IMR-90 (cell line): Measurements from ENCODE around the gene PLCL2. TPM values are rescaled to one million over a fixed set of nuclear protein-coding genes. Genes with fewer than 3 reads are reported as not detected.

Experiments
- ATAC-seq: fragments of 200-7000 bp; cut with Tn5 transposase; 2 replicates; pipeline ENCODE4 v1.9.1; 2020; ENCODE audit warnings: low read depth, mild to moderate bottlenecking, moderate library complexity
- BruUV-seq: library from RNA; stranded (reverse); fragments of 400-500 nt; replicated peaks from 2 replicates; lab custom pipeline; 2021; lab: Mats Ljungman, UMichigan
- CTCF ChIA-PET: fragments of 300-600 bp; formaldehyde crosslinking; extraction: SDS; loops from one replicate; lab custom pipeline; 2021; ENCODE audit warnings: antibody characterized with exemption; lab: Yijun Ruan, JAX
- POLR2A ChIA-PET: fragments of 300-600 bp; sonication (Branson Sonifier 250); formaldehyde crosslinking; loops from one replicate; lab custom pipeline; 2022; ENCODE audit warnings: antibody characterized with exemption; ENCODE audit not compliant: unreplicated experiment; lab: Charles Lee
- DNase-seq: peaks from one replicate; pipeline ENCODE4 v3.0.0; 2013
- H2AFZ ChIP-seq: replicated peaks from 2 replicates; pipeline ENCODE3; 2013; ENCODE audit warnings: low read length, mild to moderate bottlenecking; ENCODE audit not compliant: poor library complexity
- H2AK5ac ChIP-seq: 2 replicates; pipeline ENCODE4 v1.6.1; 2013; ENCODE audit warnings: low read depth, low read length, inconsistent platforms
- H2AK9ac ChIP-seq: replicated peaks from 2 replicates; pipeline ENCODE3; 2013; ENCODE audit warnings: mild to moderate bottlenecking, low read depth, low read length, moderate library complexity; ENCODE audit not compliant: poor library complexity
- H2BK120ac ChIP-seq: 2 replicates; pipeline ENCODE4 v1.6.1; 2013; ENCODE audit warnings: low read depth, low read length, inconsistent platforms
- H2BK15ac ChIP-seq: 3 replicates; pipeline ENCODE4 v1.6.1; 2013; ENCODE audit warnings: low read depth, low read length, inconsistent platforms
- H2BK20ac ChIP-seq: 2 replicates; pipeline ENCODE4 v1.6.1; 2013; ENCODE audit warnings: low read depth, mild to moderate bottlenecking, inconsistent platforms, low read length, moderate library complexity
- H2BK5ac ChIP-seq: 2 replicates; pipeline ENCODE4 v1.6.1; 2013; ENCODE audit warnings: mild to moderate bottlenecking, low read depth, low read length, inconsistent platforms; ENCODE audit not compliant: poor library complexity, severe bottlenecking
- H3K14ac ChIP-seq: replicated peaks from 2 replicates; pipeline ENCODE4 v1.6.1; 2013; ENCODE audit warnings: low read depth, low read length, inconsistent platforms
- H3K18ac ChIP-seq: 2 replicates; pipeline ENCODE4 v1.6.1; 2013; ENCODE audit warnings: low read depth, low read length, control low read depth
- H3K23ac ChIP-seq: 2 replicates; pipeline ENCODE4 v1.6.1; 2013; ENCODE audit warnings: low read depth, low read length, inconsistent platforms
- H3K27ac ChIP-seq: 2 replicates; pipeline ENCODE4 v1.5.1; 2013; ENCODE audit warnings: mild to moderate bottlenecking, control low read depth, low read length; ENCODE audit not compliant: insufficient read depth
- H3K27me3 ChIP-seq: 2 replicates; pipeline ENCODE4 v1.6.1; 2013; ENCODE audit warnings: low read length; ENCODE audit not compliant: control insufficient read depth, insufficient read depth
- H3K36me3 ChIP-seq: 2 replicates; pipeline ENCODE4 v1.6.1; 2013; ENCODE audit warnings: low read length, mixed read lengths; ENCODE audit not compliant: control insufficient read depth, insufficient read depth
- H3K4ac ChIP-seq: 2 replicates; pipeline ENCODE4 v1.6.1; 2013; ENCODE audit warnings: low read depth, low read length, inconsistent platforms
- H3K4me1 ChIP-seq: 2 replicates; pipeline ENCODE4 v1.6.1; 2013; ENCODE audit warnings: low read length, mixed read lengths; ENCODE audit not compliant: control insufficient read depth, insufficient read depth
- H3K4me2 ChIP-seq: 2 replicates; pipeline ENCODE4 v1.6.1; 2013; ENCODE audit warnings: low read depth, mild to moderate bottlenecking, control low read depth, low read length, moderate library complexity
- H3K4me3 ChIP-seq: 2 replicates; pipeline ENCODE4 v1.5.1; 2013; ENCODE audit warnings: low read depth, mild to moderate bottlenecking, control low read depth, low read length, moderate library complexity; ENCODE audit not compliant: insufficient read depth
- H3K56ac ChIP-seq: 2 replicates; pipeline ENCODE4 v1.6.1; 2013; ENCODE audit warnings: low read length, inconsistent platforms; ENCODE audit not compliant: insufficient read depth; ENCODE audit errors: extremely low read depth
- H3K79me1 ChIP-seq, 2 experiments: 2 replicates each; pipeline ENCODE4 v1.6.1; 2013; ENCODE audit warnings: low read length in 2 of 2, inconsistent platforms in 1 of 2, low read depth in 1 of 2
- H3K9ac ChIP-seq: 2 replicates; pipeline ENCODE4 v1.6.1; 2013; ENCODE audit warnings: low read depth, low read length, control low read depth
- H3K9me1 ChIP-seq: 2 replicates; pipeline ENCODE4 v1.6.1; 2013; ENCODE audit warnings: low read length, inconsistent platforms; ENCODE audit not compliant: insufficient read depth
- H3K9me3 ChIP-seq: 2 replicates; pipeline ENCODE4 v1.6.1; 2013; ENCODE audit warnings: low read length; ENCODE audit not compliant: control insufficient read depth, insufficient read depth
- H4K20me1 ChIP-seq: 2 replicates; pipeline ENCODE4 v1.6.1; 2013; ENCODE audit warnings: low read length, inconsistent platforms; ENCODE audit not compliant: insufficient read depth
- H4K5ac ChIP-seq: 2 replicates; pipeline ENCODE4 v1.6.1; 2013; ENCODE audit warnings: mild to moderate bottlenecking, low read depth, low read length, control low read depth
- H4K8ac ChIP-seq, 2 experiments: 2 replicates each; pipeline ENCODE4 v1.6.1; 2013; ENCODE audit warnings: low read depth in 2 of 2, low read length in 2 of 2, control low read depth in 1 of 2, inconsistent platforms in 1 of 2
- H4K91ac ChIP-seq: 2 replicates; pipeline ENCODE4 v1.6.1; 2013; ENCODE audit warnings: low read depth, low read length, inconsistent platforms; ENCODE audit not compliant: insufficient read depth
- BHLHE40 ChIP-seq: fragments of 150-350 bp; IDR thresholded peaks from 2 replicates; pipeline ENCODE4 v1.6.1; 2016; ENCODE audit warnings: mild to moderate bottlenecking, low read depth, low read length
- CEBPB ChIP-seq: IDR thresholded peaks from 2 replicates; pipeline ENCODE4 v1.6.1; 2012; ENCODE audit warnings: low read depth, low read length, improper control_type of control experiment
- MAFK ChIP-seq: IDR thresholded peaks from 2 replicates; pipeline ENCODE4 v1.6.1; 2012; ENCODE audit warnings: low read depth, low read length, improper control_type of control experiment
- NFE2L2 ChIP-seq: fragments of 150-350 bp; IDR thresholded peaks from 2 replicates; pipeline ENCODE4 v1.6.1; 2016; ENCODE audit warnings: low read depth, mild to moderate bottlenecking, low read length
- RAD21 ChIP-seq: IDR thresholded peaks from 2 replicates; pipeline ENCODE4 v1.6.1; 2012; ENCODE audit warnings: low read length, improper control_type of control experiment
- RCOR1 ChIP-seq: IDR thresholded peaks from 2 replicates; pipeline ENCODE4 v1.6.1; 2012; ENCODE audit warnings: mild to moderate bottlenecking, low read length, improper control_type of control experiment; ENCODE audit not compliant: insufficient replicate concordance
- RFX5 ChIP-seq: IDR thresholded peaks from 2 replicates; pipeline ENCODE4 v1.8.0; 2012; ENCODE audit warnings: low read depth, mild to moderate bottlenecking, low read length, moderate library complexity
- SMC3 ChIP-seq: fragments of 150-350 bp; IDR thresholded peaks from 2 replicates; pipeline ENCODE4 v1.6.1; 2016; ENCODE audit warnings: low read depth, mild to moderate bottlenecking, antibody characterized with exemption, low read length, moderate library complexity
- WGBS, 2 experiments: methylation state at CpG; one replicate each; pipeline versions ENCODE4 v1.1.5 to v1.1.7; 2013; ENCODE audit warnings: missing lambda C conversion rate in 2 of 2; ENCODE audit not compliant: insufficient read length in 1 of 2; ENCODE audit errors: extremely low coverage in 2 of 2; 5-methylcytosine and 5-hydroxymethylcytosine counted together
- dilution Hi-C: fragments of 300-500 bp; cut with HindIII; formaldehyde crosslinking; loops from one replicate; pipeline ENCODE4 v1.14.3; 2018; ENCODE audit warnings: low sequenced_read_pairs; ENCODE audit not compliant: unreplicated experiment
- in situ Hi-C: fragments of 300-500 bp; cut with MboI; formaldehyde crosslinking; loops from 3 replicates; pipeline ENCODE4 v1.14.3; 2019; ENCODE audit warnings: low sequenced_read_pairs, inconsistent platforms, mixed read lengths
- intact Hi-C: fragments of 100-400 bp; cut with micrococcal nuclease; formaldehyde crosslinking; loops from 2 replicates; pipeline ENCODE4 v1.10.0; 2022
- polyA plus RNA-seq, 3 experiments: library from polyadenylated mRNA; depleted of rRNA; stranded (reverse); fragments of >200 nt; gene quantifications; 2 replicates each; pipeline ENCODE4 v1.2.3, GENCODE V29; 2012; ENCODE audit warnings: low replicate concordance in 1 of 3
- total RNA-seq: library from RNA; depleted of rRNA; stranded (reverse); fragments of >200 nt; gene quantifications from 2 replicates; pipeline ENCODE4 v1.2.3, GENCODE V29; 2012
- TF ChIP-seq, protein P1 (sequence below): fragments of 150-350 bp; IDR thresholded peaks from 2 replicates; pipeline ENCODE4 v1.6.1; 2016; ENCODE audit warnings: low read depth, mild to moderate bottlenecking, low read length, moderate library complexity, borderline replicate concordance

The PLCL2 gene
- total and polyA plus RNA-seq, 2 of the 4 experiments (the other 2 are of a cell fraction): 0.92 to 3.8 TPM

DNA sequence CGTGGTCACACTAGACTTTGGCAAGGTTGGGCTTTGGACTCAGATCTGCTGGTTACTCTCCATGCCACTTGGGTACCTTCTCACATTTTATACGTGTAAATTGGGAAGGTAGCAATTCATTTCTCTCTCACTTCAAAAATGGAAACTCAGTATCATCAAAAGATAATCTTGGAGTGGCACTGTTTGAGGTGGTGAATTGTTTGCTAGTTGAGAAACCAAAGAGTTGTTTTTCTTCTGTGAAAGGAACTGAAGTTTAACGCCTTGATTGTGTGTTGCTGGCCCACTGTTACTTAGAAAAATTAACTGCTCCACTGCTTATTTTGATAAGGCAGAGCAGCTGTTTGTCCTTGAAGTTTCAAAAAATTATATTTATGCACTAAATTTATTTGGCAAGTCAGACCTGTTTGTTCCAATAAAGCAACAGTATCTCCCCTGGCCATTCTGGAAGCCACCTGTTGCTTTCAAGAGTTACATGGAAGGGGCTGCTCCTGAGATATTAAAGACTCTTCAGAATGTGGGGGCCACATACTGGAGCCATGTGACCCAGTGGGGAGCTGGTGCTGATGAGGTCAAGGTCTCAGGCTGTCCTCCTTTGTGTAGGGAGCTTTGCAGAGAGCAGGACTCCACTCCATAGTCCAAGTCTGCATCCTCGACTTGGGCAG, 16.2 kb downstream of the PLCL2 start (continued):
- TF ChIP-seq RFX5: no peak

DNA sequence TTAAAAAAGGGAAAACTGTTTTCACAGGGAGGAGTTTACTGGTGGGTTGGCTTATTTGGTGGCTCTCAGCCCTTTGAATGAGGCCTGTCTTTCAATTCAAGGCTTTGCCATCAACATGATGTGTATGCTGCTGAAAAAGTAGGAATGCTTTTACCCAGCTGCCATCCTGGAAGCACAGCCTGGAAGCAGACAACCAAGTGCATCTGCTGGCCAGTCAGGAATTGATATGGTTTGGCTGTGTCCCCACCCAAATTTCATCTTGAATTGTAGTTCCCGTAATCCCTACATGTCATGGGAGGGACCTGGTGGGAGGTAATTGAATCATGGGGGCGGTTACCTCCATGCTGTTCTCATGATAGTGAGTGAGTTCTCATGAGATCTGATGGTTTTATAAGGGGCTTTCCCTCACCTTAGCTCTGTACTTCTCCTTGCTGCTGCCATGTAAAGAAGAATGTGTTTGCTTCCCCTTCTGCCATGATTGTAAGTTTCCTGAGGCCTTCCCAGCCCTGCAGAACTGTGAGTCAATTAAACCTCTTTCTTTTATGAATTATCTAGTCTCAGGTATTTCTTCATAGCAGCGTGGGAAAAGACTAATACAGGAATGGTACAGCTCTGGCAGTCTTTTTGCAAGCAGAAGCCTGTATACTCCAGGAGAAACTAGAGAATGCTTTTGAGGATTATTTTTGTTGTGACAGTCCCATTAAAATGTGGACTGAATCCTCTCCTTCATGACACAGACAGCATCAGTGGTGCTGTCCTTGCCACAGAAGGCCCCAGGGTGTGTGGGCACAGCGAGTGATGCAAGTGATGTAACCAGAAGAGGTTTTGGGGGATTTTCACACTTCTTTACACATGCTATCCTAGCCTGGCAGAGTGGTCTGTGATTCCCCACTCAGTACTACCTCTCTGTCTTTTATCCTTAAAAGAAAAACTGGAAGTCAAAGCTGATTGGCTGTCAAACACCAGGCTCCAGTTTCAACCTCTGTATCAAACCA, 20.0 kb downstream of the PLCL2 start:
- no TSS peak for BruUV-seq
- TF ChIP-seq, protein P1, sequence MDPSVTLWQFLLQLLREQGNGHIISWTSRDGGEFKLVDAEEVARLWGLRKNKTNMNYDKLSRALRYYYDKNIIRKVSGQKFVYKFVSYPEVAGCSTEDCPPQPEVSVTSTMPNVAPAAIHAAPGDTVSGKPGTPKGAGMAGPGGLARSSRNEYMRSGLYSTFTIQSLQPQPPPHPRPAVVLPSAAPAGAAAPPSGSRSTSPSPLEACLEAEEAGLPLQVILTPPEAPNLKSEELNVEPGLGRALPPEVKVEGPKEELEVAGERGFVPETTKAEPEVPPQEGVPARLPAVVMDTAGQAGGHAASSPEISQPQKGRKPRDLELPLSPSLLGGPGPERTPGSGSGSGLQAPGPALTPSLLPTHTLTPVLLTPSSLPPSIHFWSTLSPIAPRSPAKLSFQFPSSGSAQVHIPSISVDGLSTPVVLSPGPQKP: no peak
- TF ChIP-seq NFE2L2 (no peak), RAD21 (no peak), MAFK (no peak), BHLHE40 (no peak), SMC3 (no peak), CEBPB (no peak), RCOR1 (no peak), RFX5 (no peak)

More for the DNA sequence above, 20.0 kb downstream of the PLCL2 start:
- Histone ChIP-seq H3K4me2 (no peak overlapping the region), H2AK5ac (no peak overlapping the region), H3K79me1 (peaks cover 0 to 3% of the 10 kb centered on the region in 2 experiments; a peak in 1 of 4 replicates), H2BK20ac (no peak overlapping the region), H3K4ac (no peak overlapping the region), H3K56ac (no peak overlapping the region), H2BK15ac (no peak overlapping the region), H3K27ac (no peak overlapping the region), H3K4me1 (peaks cover 7% of the 10 kb centered on the region), H3K36me3 (no peaks in the 10 kb centered on the region), H3K23ac (no peak overlapping the region), H2BK5ac (no peak overlapping the region), H3K4me3 (no peak overlapping the region), H3K9me1 (peaks cover 6% of the 10 kb centered on the region), H2AK9ac (no peak overlapping the region), H2BK120ac (no peak overlapping the region), H3K9me3 (no peaks in the 10 kb centered on the region), H3K9ac (no peak overlapping the region), H3K27me3 (no peaks in the 10 kb centered on the region), H4K91ac (no peak overlapping the region), H4K20me1 (no peaks in the 10 kb centered on the region), H4K5ac (no peak overlapping the region), H3K18ac (no peak overlapping the region), H2AFZ (no peak overlapping the region), H4K8ac (no peak overlapping the region), H3K14ac (no peak overlapping the region)
- in situ Hi-C loops (no loop called here), dilution Hi-C loops (no loop called here), intact Hi-C loops (no loop called here)
- ATAC-seq: no peak
- no peak for DNase-seq
- WGBS, 2 experiments: no CpG with 5 or more reads among the region's 4 CpGs
- CTCF ChIA-PET: no interaction called here
- POLR2A ChIA-PET: no interaction called here
